Measurements from ENCODE around the gene SLC30A1. TPM values are rescaled to one million over a fixed set of nuclear protein-coding genes. Genes with fewer than 3 reads are reported as not detected.

SLC30A1 gene
- total and polyA plus RNA-seq, 10 of the 15 experiments (the other 5 are each of a cell fraction or from before 2014, with no cell fraction given): 3.5 to 14.1 (median 8.8) TPM

DNA sequence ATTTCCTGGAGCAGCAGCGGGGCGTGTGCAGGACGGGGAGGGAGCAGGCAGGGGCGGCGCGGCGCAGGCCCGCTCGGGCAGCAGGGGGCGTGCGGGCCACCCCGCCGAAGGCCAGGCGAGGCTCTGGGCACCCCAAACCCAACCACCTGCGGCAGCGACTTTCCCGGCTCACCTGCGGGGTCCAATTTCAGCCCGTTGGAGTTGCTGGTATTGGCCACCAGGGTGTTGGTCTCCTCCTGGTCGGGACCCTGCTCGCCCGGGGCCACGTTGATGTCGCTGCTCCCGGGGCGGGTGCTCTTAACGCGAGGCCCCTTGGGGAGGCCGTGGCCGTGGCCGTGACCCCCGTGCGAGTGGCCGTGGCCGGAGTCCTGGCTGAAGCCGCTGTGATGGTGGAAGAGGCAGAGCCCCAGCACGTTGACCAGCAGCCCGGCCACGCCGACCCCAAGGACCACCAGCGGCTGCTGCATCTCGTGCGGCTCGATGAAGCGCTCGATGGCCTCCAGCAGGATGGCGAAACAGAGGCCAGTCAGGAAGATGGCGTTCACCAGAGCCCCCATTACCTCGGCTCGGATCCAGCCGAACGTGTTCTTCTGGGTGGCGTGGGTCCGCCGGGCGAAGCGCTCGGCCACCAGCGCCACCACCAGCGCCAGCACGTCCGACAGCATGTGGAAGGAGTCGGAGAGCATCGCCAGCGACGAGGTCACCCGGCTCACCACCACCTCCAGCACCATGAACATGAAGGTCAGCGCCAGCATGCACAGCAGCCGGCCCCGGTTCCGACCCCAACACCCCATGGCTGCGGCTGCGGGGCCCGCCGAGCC lies 932 bp downstream of the SLC30A1 start (continued):
- TF ChIP-seq, protein P1, sequence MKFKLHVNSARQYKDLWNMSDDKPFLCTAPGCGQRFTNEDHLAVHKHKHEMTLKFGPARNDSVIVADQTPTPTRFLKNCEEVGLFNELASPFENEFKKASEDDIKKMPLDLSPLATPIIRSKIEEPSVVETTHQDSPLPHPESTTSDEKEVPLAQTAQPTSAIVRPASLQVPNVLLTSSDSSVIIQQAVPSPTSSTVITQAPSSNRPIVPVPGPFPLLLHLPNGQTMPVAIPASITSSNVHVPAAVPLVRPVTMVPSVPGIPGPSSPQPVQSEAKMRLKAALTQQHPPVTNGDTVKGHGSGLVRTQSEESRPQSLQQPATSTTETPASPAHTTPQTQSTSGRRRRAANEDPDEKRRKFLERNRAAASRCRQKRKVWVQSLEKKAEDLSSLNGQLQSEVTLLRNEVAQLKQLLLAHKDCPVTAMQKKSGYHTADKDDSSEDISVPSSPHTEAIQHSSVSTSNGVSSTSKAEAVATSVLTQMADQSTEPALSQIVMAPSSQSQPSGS (IDR thresholded peaks at IDR 0.05; ENCODE audit: low read length): no peak
- TF ChIP-seq SIX5 (IDR thresholded peaks at IDR 0.05; ENCODE audit: low read depth, low read length, severe bottlenecking) (no peak), NBN (IDR thresholded peaks at IDR 0.05) (peak; percentile 44; the same call in 1 of the 2 replicates), CHD2 (IDR thresholded peaks at IDR 0.05; ENCODE audit: borderline replicate concordance, low read depth, low read length) (no peak), BHLHE40 (IDR thresholded peaks at IDR 0.05; ENCODE audit: borderline replicate concordance in 1 of 2, low read depth in 2 of 2, low read length in 1 of 2) (peak; percentile 47 to 70; a peak in 3 of 4 replicates), TCF12 (IDR thresholded peaks at IDR 0.05; ENCODE audit: low read depth, low read length) (0 out of 2 replicates have a peak, but pooled peaks have one; percentile 38), NR2F1 (conservative IDR thresholded peaks at IDR 0.05) (peak; percentile 65; the same call in 1 of the 2 replicates), BACH1 (IDR thresholded peaks at IDR 0.05; ENCODE audit: borderline replicate concordance) (peak; percentile 40; the same call in 1 of the 2 replicates), CEBPB (IDR thresholded peaks at IDR 0.05; ENCODE audit: borderline replicate concordance in 1 of 2, low read depth in 2 of 2, low read length in 2 of 2) (no peak), SPI1 (IDR thresholded peaks at IDR 0.05; ENCODE audit: borderline replicate concordance, insufficient read depth, low read depth, low read length) (no peak), SIN3A (IDR thresholded peaks at IDR 0.05; ENCODE audit: low read depth, low read length) (peak; percentile 82; the same call in 1 of the 2 replicates), HDGF (IDR thresholded peaks at IDR 0.05) (peak; percentile 54; the same call in 1 of the 2 replicates), HDAC2 (IDR thresholded peaks at IDR 0.05) (no peak), SUPT20H (IDR thresholded peaks at IDR 0.05; ENCODE audit: borderline replicate concordance, control insufficient read depth, low read depth, low read length) (no peak), NR2C1 (IDR thresholded peaks at IDR 0.05) (no peak), ZNF384 (IDR thresholded peaks at IDR 0.05; ENCODE audit: borderline replicate concordance, low read depth, low read length) (no peak), PAX8 (IDR thresholded peaks at IDR 0.05) (no peak), SMAD5 (IDR thresholded peaks at IDR 0.05; ENCODE audit: low read depth) (no peak), NFXL1 (IDR thresholded peaks at IDR 0.05; ENCODE audit: borderline replicate concordance) (no peak), NR2C2 (IDR thresholded peaks at IDR 0.05; ENCODE audit: borderline replicate concordance, control insufficient read depth, insufficient read length, low read depth) (no peak), LARP7 (IDR thresholded peaks at IDR 0.05) (peak; percentile 88; the same call in 1 of the 2 replicates), RELA (IDR thresholded peaks at IDR 0.05; ENCODE audit: borderline replicate concordance, partially characterized antibody) (no peak), SRF (IDR thresholded peaks at IDR 0.05; ENCODE audit: low read depth in 2 of 2, low read length in 2 of 2) (no peak)
- TF ChIP-seq, protein P2, sequence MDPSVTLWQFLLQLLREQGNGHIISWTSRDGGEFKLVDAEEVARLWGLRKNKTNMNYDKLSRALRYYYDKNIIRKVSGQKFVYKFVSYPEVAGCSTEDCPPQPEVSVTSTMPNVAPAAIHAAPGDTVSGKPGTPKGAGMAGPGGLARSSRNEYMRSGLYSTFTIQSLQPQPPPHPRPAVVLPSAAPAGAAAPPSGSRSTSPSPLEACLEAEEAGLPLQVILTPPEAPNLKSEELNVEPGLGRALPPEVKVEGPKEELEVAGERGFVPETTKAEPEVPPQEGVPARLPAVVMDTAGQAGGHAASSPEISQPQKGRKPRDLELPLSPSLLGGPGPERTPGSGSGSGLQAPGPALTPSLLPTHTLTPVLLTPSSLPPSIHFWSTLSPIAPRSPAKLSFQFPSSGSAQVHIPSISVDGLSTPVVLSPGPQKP (IDR thresholded peaks at IDR 0.05; ENCODE audit: low read depth, low read length): no peak
- TF ChIP-seq, protein P3, sequence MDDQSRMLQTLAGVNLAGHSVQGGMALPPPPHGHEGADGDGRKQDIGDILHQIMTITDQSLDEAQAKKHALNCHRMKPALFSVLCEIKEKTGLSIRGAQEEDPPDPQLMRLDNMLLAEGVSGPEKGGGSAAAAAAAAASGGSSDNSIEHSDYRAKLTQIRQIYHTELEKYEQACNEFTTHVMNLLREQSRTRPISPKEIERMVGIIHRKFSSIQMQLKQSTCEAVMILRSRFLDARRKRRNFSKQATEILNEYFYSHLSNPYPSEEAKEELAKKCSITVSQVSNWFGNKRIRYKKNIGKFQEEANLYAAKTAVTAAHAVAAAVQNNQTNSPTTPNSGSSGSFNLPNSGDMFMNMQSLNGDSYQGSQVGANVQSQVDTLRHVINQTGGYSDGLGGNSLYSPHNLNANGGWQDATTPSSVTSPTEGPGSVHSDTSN (IDR thresholded peaks at IDR 0.05; ENCODE audit: insufficient replicate concordance, low read depth, low read length): no peak
- TF ChIP-seq, protein P4, sequence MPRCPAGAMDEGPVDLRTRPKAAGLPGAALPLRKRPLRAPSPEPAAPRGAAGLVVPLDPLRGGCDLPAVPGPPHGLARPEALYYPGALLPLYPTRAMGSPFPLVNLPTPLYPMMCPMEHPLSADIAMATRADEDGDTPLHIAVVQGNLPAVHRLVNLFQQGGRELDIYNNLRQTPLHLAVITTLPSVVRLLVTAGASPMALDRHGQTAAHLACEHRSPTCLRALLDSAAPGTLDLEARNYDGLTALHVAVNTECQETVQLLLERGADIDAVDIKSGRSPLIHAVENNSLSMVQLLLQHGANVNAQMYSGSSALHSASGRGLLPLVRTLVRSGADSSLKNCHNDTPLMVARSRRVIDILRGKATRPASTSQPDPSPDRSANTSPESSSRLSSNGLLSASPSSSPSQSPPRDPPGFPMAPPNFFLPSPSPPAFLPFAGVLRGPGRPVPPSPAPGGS (IDR thresholded peaks at IDR 0.05; ENCODE audit: borderline replicate concordance, insufficient read depth, low read depth, low read length, poor library complexity, severe bottlenecking): no peak
